Right kidney (tissue), 1 donor: ENCODE measurements around the gene BICDL1.

Experiments used
- DNase-seq: peaks from one replicate; pipeline ENCODE4 v3.0.0-alpha.2; 2016

The BICDL1 gene

GRCh38 chr12:120126635-120127005, 137.6 kb downstream of the BICDL1 start:
- DNase-seq, result no peak

GRCh38 chr12:120130011-120130410, 141.0 kb downstream of the BICDL1 start:
- DNase-seq, result no peak

- DNase-seq, result no peak
Observed at GRCh38 chr12:120131116-120131515, 142.1 kb downstream of the BICDL1 start.

DNA sequence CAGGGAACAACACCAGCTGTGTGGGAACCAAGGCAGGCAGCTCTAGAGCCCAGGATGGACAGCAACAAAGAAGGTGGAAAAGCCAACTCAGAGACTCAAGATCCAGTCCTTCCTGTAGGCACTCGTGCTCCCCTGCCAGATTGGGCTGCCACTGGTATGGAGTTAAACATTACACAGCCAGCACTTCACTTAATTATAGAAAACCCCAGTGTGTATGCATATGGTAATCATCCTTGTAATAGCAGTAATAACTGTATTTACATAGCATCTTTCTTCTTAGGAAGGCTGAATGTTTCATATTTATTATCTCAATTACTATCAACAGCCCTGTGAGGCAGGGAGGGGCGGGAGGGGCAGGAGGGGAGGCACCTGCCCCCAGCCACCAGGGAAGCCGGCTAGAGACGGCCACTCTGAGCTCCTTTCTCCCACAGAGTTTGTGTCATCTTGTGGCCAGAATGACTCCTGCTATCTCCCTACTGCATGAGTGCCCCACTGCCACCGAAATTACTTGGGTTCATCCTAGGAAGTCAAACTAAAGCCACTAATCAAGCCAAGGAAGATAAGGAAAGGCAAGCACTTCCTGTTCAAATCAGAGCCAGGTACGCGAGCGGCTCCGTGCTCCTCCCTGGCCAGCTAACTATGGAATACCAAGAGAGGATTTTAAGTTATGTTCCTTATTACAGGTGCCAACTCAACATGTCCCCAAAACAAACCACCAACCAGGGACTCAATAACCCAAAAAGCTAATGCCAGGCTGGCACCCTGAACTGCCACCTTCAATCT, 143.2 kb downstream of the BICDL1 start:
- no peak for DNase-seq

- no peak for DNase-seq
Observed at GRCh38 chr12:120132863-120133385, 143.9 kb downstream of the BICDL1 start.

GRCh38 chr12:120134307-120134980, 145.4 kb downstream of the BICDL1 start:
- no peak for DNase-seq

DNA sequence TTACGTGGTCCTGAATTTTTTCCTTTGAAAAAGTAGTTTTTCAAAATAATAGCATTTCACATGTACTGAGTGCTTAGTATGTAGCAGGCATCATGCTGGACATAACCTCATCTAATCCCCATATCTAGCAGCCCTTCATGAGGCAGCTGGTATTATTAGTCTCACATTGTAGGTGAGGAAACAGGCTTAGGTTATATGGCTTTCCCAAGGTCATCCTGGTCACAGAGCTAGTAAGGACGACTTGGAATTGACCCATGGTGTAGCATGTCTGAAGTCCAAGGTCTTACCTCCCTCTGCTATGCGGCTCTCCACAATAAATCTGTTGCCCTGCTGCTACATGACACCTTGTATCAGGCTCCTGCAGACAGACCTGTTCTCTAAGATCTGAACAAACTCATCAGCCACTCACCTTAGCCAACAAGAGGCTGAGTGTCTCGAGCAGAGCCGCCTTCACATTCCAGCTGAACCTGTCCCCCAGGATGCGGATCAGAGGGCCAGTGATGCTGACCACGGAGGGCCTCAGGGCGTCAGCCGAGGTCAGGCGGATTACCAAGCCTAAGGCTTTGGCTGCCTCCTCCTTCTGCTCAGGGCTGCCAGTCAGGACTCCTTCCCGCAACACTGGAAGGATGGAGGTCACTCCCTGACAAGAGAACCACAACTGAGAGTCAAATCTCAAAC, 147.2 kb downstream of the BICDL1 start:
- no peak for DNase-seq

GRCh38 chr12:120137833-120138232, 148.8 kb downstream of the BICDL1 start:
- DNase-seq, result no peak

DNA sequence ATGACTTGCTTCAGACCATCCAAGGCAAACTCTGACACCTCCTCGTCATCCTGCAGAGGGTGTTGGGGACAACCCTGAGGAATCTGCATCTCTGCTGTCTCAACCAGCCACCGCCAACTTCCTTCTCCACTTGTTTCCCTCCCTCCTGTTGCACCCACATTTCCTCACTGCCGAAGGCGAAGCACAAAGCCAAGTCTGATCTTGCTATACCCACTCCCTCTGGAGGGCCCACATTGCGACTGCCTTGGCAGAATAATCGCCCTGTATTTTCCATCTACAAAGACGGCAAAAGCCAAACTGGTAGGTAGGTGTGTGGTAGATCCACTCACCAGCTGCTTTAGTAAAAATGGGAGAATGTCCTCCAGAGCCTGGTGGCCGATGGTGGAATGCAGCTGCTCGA, 149.3 kb downstream of the BICDL1 start:
- no peak for DNase-seq

- DNase-seq, result no peak
Observed at GRCh38 chr12:120139958-120140357, 150.9 kb downstream of the BICDL1 start.

DNA sequence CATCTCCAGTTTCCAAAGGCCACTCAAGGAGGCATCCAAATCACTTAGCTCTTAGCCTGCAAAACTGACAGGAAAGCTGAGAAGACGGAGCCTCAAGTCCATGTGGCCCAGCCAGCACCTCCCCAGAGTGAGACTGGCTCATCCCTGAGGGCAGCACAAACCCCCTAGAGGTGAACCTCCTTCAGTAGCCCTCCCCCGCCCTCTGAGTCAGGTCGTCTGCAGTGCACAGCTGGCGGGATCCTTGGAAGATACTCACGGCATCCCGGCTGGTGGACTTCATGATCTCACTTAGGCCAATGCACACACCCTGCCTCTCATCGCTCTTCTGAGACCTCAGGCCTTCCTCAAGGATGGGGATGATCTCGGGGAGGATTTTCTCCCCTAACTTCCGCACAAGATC, 151.6 kb downstream of the BICDL1 start:
- DNase-seq, result no peak

DNA sequence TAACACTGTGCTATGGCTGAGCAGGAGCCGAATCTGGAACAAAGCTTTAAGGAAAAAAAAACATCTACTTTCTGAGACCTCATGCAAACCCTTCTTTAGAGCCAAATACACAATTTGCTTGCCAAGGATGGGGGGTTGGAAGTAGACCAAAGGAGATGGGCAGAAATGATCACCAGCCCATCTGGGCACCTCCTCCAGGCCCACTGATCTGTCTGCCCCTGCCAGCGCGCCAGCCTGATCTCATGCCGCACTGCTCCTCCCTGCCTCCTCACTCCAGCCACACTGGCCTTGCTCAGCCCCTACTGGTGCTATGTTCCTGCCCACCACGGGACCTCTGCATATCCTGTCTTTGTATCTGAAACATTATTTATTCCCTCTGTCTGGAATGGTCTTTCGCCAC, 152.3 kb downstream of the BICDL1 start:
- no peak for DNase-seq

- no peak for DNase-seq
Observed at GRCh38 chr12:120142231-120142877, 153.3 kb downstream of the BICDL1 start.
